Activated CD8-positive, alpha-beta memory T cell treated with anti-CD3 and anti-CD28 coated beads, Interleukin-2, amount 50 U/mL, for 24 hours (primary cell): ENCODE data around the gene TMEFF2.

Experiments
- DNase-seq: peaks from one replicate; pipeline ENCODE4 v3.0.0-alpha.2; 2020; ENCODE audit errors: extremely low read depth

The TMEFF2 gene

GRCh38 chr2:192194866-192195547 lies at the start of gene TMEFF2:
TSS of gene TMEFF2 (minus strand) at chr2:192194933. CDS start at chr2:192194524, 409 bp downstream.
- no peak for DNase-seq

- no peak for DNase-seq
These were observed 48.8 kb upstream of the TMEFF2 start for GRCh38 chr2:192243488-192243887.

GRCh38 chr2:192236136-192236535 lies 41.4 kb upstream of the TMEFF2 start:
- no peak for DNase-seq

- DNase-seq = no peak
These were observed 36.2 kb upstream of the TMEFF2 start for GRCh38 chr2:192230889-192231453.

GRCh38 chr2:192228685-192229084 lies 34.0 kb upstream of the TMEFF2 start:
- DNase-seq = no peak

- no peak for DNase-seq
These were observed 24.2 kb upstream of the TMEFF2 start for GRCh38 chr2:192218970-192219369.

GRCh38 chr2:192218377-192218776 lies 23.6 kb upstream of the TMEFF2 start:
- DNase-seq = no peak

GRCh38 chr2:192216336-192216735 lies 21.6 kb upstream of the TMEFF2 start:
- no peak for DNase-seq

GRCh38 chr2:192215096-192215877 lies 20.6 kb upstream of the TMEFF2 start:
- DNase-seq = no peak

- DNase-seq = no peak
These were observed 14.1 kb upstream of the TMEFF2 start for GRCh38 chr2:192208848-192209247.

- DNase-seq = no peak
These were observed 11.7 kb upstream of the TMEFF2 start for GRCh38 chr2:192206399-192206798.

- no peak for DNase-seq
These were observed 9.1 kb upstream of the TMEFF2 start for GRCh38 chr2:192203876-192204275.

GRCh38 chr2:192202373-192202772 lies 7.6 kb upstream of the TMEFF2 start:
- DNase-seq = no peak

- no peak for DNase-seq
These were observed 6.4 kb upstream of the TMEFF2 start for GRCh38 chr2:192201116-192201515.

- DNase-seq = no peak
These were observed 2.6 kb upstream of the TMEFF2 start for GRCh38 chr2:192197357-192197756.

- DNase-seq = no peak
These were observed 1.9 kb upstream of the TMEFF2 start for GRCh38 chr2:192196421-192197194.

- DNase-seq = no peak
These were observed 1.1 kb upstream of the TMEFF2 start for GRCh38 chr2:192195548-192196418.

- no peak for DNase-seq
These were observed 368 bp downstream of the TMEFF2 start for GRCh38 chr2:192194265-192194865.

GRCh38 chr2:192190474-192190873 lies 4.3 kb downstream of the TMEFF2 start:
- no peak for DNase-seq

GRCh38 chr2:192186806-192187205 lies 7.9 kb downstream of the TMEFF2 start:
- no peak for DNase-seq

GRCh38 chr2:192184349-192184748 lies 10.4 kb downstream of the TMEFF2 start:
- no peak for DNase-seq
